ENCODE measurements around the gene PIEZO1.

The PIEZO1 gene

GRCh38 chr16:88681084-88681680 lies 103.8 kb downstream of the PIEZO1 start:
- TF ChIP-seq GATA3 (IDR thresholded peaks at IDR 0.05; ENCODE audit: low read depth, low read length) = no peak
- no peak for TF ChIP-seq GATA2 (IDR thresholded peaks at IDR 0.05; ENCODE audit: low read depth, low read length)

GRCh38 chr16:88680554-88681083 lies 104.4 kb downstream of the PIEZO1 start:
- no peak for TF ChIP-seq GATA3 (IDR thresholded peaks at IDR 0.05; ENCODE audit: low read depth, low read length)
- TF ChIP-seq GATA2 (IDR thresholded peaks at IDR 0.05; ENCODE audit: low read depth, low read length) = no peak

DNA sequence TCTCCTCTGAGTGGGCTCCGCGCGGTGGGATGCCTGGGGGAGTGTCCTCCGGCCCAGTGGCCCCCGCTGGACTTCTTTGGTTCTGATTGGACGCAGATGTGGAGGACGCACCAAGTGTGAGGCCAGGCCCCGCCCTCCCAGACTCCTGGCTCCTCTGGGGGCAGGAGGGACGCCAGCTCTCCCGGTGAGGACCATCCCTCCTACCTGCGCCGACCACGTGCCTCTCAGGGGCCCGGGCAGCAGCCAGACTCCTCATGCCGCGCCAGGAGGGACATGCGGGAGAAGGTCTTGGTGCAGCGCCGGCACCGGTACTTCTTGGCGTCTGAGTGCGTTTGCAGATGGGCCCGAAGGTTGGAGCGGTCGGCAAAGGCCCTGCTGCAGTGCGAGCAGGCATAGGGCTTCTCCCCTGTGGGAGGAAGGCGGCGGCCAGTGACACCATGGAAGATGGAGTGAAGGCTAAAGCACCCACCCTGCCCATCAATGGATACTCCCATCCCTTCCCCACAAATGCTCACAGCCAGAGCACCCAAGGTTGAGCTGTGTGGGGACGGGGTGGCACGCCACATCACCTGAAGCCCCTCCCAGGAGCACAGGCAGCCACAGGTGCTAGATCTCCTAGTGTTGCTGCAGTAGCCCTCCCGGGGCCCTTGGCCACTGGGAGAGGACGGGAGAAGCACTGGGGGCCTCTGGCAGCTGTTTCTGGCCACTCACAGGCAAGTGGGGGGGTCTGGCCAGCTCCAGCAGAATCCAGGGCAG lies 106.6 kb downstream of the PIEZO1 start:
- TF ChIP-seq GATA2 (IDR thresholded peaks at IDR 0.05; ENCODE audit: low read depth, low read length) = no peak
- TF ChIP-seq GATA3 (IDR thresholded peaks at IDR 0.05; ENCODE audit: low read depth, low read length) = no peak

DNA sequence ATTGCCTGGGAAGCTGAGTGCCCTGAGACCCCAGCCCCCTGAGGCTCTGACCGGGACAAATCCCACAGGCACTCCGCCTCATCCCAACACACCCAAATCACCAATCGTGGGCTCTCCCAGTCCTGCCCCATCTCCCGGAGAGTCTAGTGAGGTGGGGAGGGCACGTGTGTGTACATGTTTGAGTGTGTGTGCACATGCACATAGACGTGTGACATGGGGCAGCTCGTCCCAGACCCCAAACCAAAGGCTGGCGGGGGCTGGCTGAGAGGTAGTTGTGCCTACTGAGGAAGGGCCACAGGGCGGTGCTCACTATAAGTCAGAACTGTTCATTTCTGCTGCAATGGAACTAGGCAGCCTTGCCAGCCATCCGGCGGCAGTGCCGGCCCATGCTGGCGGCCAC lies 107.3 kb downstream of the PIEZO1 start:
- TF ChIP-seq GATA3 (IDR thresholded peaks at IDR 0.05; ENCODE audit: low read depth, low read length) = no peak
- TF ChIP-seq GATA2 (IDR thresholded peaks at IDR 0.05; ENCODE audit: low read depth, low read length) = no peak

GRCh38 chr16:88676502-88677242 lies 108.3 kb downstream of the PIEZO1 start:
- TF ChIP-seq GATA2 (IDR thresholded peaks at IDR 0.05; ENCODE audit: low read depth, low read length) (no peak), GATA3 (IDR thresholded peaks at IDR 0.05; ENCODE audit: low read depth, low read length) (no peak)

DNA sequence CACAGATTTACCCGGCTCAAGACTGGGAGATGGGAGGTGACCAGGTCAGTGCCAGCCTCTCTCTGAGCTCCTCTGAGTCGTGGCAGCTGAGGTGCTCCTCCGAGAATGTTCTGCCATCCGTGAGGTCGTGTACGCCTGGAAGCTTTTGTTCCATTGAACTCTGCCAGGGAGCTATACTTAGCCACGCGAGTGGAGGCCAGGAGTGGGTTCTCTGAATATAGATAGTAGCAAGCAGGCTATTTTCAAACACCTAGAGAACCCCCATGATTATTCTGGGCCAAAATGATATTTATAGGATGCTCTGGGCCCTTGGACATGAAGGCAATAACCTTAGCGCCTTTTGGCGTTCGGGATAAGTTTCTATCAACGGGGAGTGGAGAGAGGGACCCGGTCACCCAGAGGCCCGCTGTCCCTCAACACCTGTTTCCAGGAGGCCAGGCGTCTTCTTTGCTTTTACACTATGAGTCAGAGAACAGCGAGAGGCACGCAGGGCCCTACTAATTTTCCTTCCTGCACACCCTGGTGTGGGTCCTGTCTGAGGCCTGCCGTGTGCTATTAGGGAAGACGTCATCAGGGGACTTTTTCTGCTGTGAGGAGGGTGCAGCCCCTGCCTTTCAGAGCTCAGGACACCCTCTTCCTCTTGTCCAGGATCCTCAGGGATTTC lies 111.2 kb downstream of the PIEZO1 start:
- no peak for TF ChIP-seq GATA3 (IDR thresholded peaks at IDR 0.05; ENCODE audit: low read depth, low read length)
- TF ChIP-seq GATA2 (IDR thresholded peaks at IDR 0.05; ENCODE audit: low read depth, low read length) = no peak

GRCh38 chr16:88672776-88673175 lies 112.2 kb downstream of the PIEZO1 start:
- TF ChIP-seq GATA2 (IDR thresholded peaks at IDR 0.05; ENCODE audit: low read depth, low read length) (no peak), GATA3 (IDR thresholded peaks at IDR 0.05; ENCODE audit: low read depth, low read length) (no peak)

GRCh38 chr16:88671806-88672205 lies 113.2 kb downstream of the PIEZO1 start:
- no peak for TF ChIP-seq GATA2 (IDR thresholded peaks at IDR 0.05; ENCODE audit: low read depth, low read length)
- TF ChIP-seq GATA3 (IDR thresholded peaks at IDR 0.05; ENCODE audit: low read depth, low read length) = no peak

DNA sequence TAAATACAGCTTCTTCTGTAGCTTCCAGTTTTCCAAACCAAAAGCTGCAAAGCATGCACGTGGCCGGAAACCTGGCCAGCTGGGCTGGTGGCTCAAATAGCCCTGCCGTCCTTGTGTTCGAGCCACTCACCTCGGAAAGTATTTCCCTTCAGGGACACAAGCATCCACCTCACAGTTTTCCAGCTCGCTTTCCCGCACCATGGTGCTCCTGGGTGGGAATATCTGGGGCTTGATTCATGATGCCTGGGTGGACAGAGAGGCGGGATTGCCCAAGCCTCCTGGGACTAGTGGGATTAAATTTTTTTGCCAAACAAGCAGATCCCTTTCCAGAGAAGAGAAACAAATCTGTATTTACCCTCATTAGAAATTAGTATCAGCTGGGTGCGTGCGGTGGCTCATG lies 115.0 kb downstream of the PIEZO1 start:
- no peak for TF ChIP-seq GATA2 (IDR thresholded peaks at IDR 0.05; ENCODE audit: low read depth, low read length)
- no peak for TF ChIP-seq GATA3 (IDR thresholded peaks at IDR 0.05; ENCODE audit: low read depth, low read length)

DNA sequence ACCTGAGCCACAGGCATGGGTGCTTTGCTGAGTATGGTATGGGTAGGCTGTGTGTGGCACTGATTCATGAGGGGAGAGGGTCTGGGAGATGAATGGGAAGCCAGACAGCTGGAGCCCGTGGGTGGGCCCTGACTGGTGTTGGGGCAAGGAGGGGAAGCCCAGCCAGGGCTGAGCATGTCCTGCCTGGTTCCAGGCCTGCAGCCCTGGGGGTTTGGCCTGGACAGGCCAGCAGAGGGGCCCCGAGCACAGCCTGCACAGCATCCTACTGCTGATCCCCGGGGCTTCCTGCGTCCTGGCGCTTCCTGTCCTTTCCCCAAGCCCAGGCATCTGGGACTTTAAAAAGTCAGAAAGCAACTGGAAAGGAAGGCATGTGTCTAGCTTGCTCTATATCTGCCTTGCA lies 117.6 kb downstream of the PIEZO1 start:
- TF ChIP-seq GATA2 (IDR thresholded peaks at IDR 0.05; ENCODE audit: low read depth, low read length) (no peak), GATA3 (IDR thresholded peaks at IDR 0.05; ENCODE audit: low read depth, low read length) (no peak)

DNA sequence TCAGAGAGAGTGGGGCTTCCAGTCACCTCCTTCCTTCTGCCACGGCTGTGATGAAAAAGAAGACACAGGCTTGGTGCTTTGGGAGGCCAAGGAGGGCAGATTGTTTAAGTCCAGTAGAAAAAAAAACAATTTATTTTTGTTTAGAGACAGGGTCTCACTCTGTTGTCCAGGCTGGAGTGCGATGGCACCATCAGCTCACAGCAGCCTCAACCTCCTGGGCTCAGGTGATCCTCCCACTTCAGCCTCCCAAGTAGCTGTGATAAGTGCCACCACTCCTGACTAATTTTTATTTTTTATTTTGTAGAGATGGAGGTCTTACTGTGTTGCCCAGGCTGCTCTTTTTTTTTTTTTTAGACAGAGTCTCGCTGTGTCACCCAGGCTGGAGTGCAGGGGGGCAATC lies 119.5 kb downstream of the PIEZO1 start:
- TF ChIP-seq GATA2 (IDR thresholded peaks at IDR 0.05; ENCODE audit: low read depth, low read length) (no peak), GATA3 (IDR thresholded peaks at IDR 0.05; ENCODE audit: low read depth, low read length) (no peak)
